GM18499 (cell line): ENCODE data around the gene FNBP1L.
"Not testable (repeated sequence)": the region's sequence is repeated elsewhere in the genome, so short reads cannot be mapped to it uniquely, and the experiment has no call there.

Experiments
- ATAC-seq: cut with Tn5 transposase; IDR thresholded peaks from one replicate; pipeline ENCODE4 v1.9.1; 2021; ENCODE audit warnings: moderate number of reproducible peaks; ENCODE audit not compliant: insufficient read depth, unreplicated experiment

FNBP1L gene

GRCh38 chr1:93585059-93585966, 137.4 kb downstream of the FNBP1L start:
- no peak for ATAC-seq

- no peak for ATAC-seq
Measured at GRCh38 chr1:93587354-93587753, 139.4 kb downstream of the FNBP1L start.

- ATAC-seq = no peak
Measured at GRCh38 chr1:93588206-93588605, 140.3 kb downstream of the FNBP1L start.

GRCh38 chr1:93588955-93589354, 141.0 kb downstream of the FNBP1L start:
- no peak for ATAC-seq

- not testable (repeated sequence) for ATAC-seq
Measured at GRCh38 chr1:93591291-93591675, 143.4 kb downstream of the FNBP1L start.

- no peak for ATAC-seq
Measured at GRCh38 chr1:93591676-93592550, 144.0 kb downstream of the FNBP1L start.

GRCh38 chr1:93592551-93592949, 144.6 kb downstream of the FNBP1L start:
- ATAC-seq = no peak

GRCh38 chr1:93593854-93594602, 146.1 kb downstream of the FNBP1L start:
- no peak for ATAC-seq

- ATAC-seq = no peak
Measured at GRCh38 chr1:93594603-93594880, 146.6 kb downstream of the FNBP1L start.

- no peak for ATAC-seq
Measured at GRCh38 chr1:93595266-93595665, 147.3 kb downstream of the FNBP1L start.

- no peak for ATAC-seq
Measured at GRCh38 chr1:93595743-93596142, 147.8 kb downstream of the FNBP1L start.

- no peak for ATAC-seq
Measured at GRCh38 chr1:93596329-93597089, 148.6 kb downstream of the FNBP1L start.

GRCh38 chr1:93597709-93598108, 149.8 kb downstream of the FNBP1L start:
- ATAC-seq = no peak

GRCh38 chr1:93598396-93598795, 150.5 kb downstream of the FNBP1L start:
- ATAC-seq = no peak

GRCh38 chr1:93598861-93599439, 151.0 kb downstream of the FNBP1L start:
- no peak for ATAC-seq

GRCh38 chr1:93599479-93599878, 151.6 kb downstream of the FNBP1L start:
- no peak for ATAC-seq

- no peak for ATAC-seq
Measured at GRCh38 chr1:93600663-93601062, 152.7 kb downstream of the FNBP1L start.

- ATAC-seq = no peak
Measured at GRCh38 chr1:93601686-93602085, 153.8 kb downstream of the FNBP1L start.

- ATAC-seq = no peak
Measured at GRCh38 chr1:93602101-93602500, 154.2 kb downstream of the FNBP1L start.

- no peak for ATAC-seq
Measured at GRCh38 chr1:93603106-93603505, 155.2 kb downstream of the FNBP1L start.
